Gastroesophageal sphincter (tissue), 3 donors: ENCODE measurements around the gene ZNF282.

Experiments
- EP300 ChIP-seq: sonication (generic); formaldehyde crosslinking; IDR thresholded peaks from one replicate; pipeline ENCODE4 v1.6.1; 2017; ENCODE audit warnings: antibody characterized with exemption, mild to moderate bottlenecking
- TF ChIP-seq, protein P1 (sequence below), 4 experiments: fragments of 200-600 bp in 2 of 4; fragments of 450-650 bp in 2 of 4; sonication (generic) in 1 of 4; IDR thresholded peaks; one replicate each; pipeline ENCODE4 v1.5.1; 2017 to 2019; ENCODE audit warnings: antibody characterized with exemption in 4 of 4, mild to moderate bottlenecking in 2 of 4, moderate library complexity in 2 of 4

DNA sequence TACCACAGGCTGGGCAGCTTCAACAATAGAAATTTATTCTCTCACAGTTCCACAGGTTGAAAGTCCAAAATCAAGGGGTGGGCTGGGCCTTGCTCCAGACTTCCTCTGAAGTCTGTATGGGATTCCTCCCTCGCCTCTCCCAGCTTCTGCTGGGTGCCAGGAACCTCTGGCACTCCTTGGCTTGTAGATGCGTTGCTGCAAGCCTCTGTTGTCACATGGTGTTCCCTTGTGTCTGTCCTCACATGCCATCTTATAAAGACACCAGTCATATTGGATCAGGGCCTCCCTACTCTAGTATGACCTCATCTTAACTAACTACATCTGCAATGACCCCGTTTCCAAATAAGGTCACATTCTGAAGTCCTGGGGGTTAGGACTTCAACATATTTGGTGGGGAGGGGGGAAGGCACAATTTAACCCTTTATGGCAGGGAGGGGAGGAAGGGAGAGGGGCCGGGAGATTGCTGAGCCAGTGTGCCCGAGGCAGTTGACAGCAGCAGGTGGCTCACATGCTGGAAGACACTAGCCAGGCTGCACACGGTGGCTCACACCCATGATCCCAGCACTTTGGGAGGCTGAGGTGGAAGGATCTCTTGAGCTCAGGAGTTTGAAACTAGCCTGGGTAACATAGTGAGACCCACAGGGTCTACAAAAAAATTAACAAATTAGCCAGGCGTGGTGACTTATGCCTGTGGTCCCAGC is 18.8 kb downstream of the ZNF282 start:
- TF ChIP-seq, protein P1, sequence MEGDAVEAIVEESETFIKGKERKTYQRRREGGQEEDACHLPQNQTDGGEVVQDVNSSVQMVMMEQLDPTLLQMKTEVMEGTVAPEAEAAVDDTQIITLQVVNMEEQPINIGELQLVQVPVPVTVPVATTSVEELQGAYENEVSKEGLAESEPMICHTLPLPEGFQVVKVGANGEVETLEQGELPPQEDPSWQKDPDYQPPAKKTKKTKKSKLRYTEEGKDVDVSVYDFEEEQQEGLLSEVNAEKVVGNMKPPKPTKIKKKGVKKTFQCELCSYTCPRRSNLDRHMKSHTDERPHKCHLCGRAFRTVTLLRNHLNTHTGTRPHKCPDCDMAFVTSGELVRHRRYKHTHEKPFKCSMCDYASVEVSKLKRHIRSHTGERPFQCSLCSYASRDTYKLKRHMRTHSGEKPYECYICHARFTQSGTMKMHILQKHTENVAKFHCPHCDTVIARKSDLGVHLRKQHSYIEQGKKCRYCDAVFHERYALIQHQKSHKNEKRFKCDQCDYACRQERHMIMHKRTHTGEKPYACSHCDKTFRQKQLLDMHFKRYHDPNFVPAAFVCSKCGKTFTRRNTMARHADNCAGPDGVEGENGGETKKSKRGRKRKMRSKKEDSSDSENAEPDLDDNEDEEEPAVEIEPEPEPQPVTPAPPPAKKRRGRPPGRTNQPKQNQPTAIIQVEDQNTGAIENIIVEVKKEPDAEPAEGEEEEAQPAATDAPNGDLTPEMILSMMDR (IDR thresholded peaks at IDR 0.05): no peak
- TF ChIP-seq EP300: no peak
